ENCODE measurements around the gene ALAS2. TPM values are rescaled to one million over a fixed set of nuclear protein-coding genes. Genes with fewer than 3 reads are reported as not detected.
A peak's percentile ranks its signal among the peaks of the same experiment; 100 is the strongest.

Gene ALAS2
- total and polyA plus RNA-seq, 2 donors from 2014 or later, result 0.79 TPM; not detected in 1

DNA sequence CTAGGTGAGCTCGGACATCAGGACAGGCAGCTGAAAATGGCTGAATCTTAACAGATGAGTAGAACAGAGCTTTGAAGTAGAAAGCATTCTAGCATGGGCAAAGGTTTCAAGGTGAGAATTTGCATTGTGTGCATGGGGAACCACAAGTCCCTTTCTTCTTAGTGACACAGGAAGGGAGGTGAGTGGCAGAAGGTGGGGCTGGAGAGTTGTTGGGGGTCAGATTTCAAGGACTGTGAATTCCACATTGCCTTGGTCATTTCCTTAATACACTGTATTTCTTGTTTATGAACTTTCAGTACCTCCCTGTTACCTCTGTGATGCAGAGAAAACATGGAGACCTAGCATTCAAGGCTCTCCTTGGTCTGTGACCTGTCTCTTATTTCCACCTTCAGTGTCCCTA, 26.5 kb downstream of the ALAS2 start:
- intact Hi-C loops (cut with DNase I), result no loop called here
- FAIRE-seq (no peak), DNase-seq (no peak)
- peaks cover 0 to 2% (median 1%) of the 10 kb centered on the region in 3 donors for H3K4me1 ChIP-seq (ENCODE audit: control insufficient read depth in 2 of 3, insufficient read depth in 2 of 3, low read depth in 1 of 3, low read length in 3 of 3)
- peaks cover 0 to 1% (median 0%) of the 10 kb centered on the region in 3 donors for H3K9me3 ChIP-seq (ENCODE audit: control insufficient read depth in 2 of 3, insufficient read depth in 1 of 3, low read length in 3 of 3)
- no peaks in the 10 kb centered on the region for H3K27me3 ChIP-seq (ENCODE audit: control insufficient read depth, insufficient read depth, low read length)
- TF ChIP-seq, protein P1, sequence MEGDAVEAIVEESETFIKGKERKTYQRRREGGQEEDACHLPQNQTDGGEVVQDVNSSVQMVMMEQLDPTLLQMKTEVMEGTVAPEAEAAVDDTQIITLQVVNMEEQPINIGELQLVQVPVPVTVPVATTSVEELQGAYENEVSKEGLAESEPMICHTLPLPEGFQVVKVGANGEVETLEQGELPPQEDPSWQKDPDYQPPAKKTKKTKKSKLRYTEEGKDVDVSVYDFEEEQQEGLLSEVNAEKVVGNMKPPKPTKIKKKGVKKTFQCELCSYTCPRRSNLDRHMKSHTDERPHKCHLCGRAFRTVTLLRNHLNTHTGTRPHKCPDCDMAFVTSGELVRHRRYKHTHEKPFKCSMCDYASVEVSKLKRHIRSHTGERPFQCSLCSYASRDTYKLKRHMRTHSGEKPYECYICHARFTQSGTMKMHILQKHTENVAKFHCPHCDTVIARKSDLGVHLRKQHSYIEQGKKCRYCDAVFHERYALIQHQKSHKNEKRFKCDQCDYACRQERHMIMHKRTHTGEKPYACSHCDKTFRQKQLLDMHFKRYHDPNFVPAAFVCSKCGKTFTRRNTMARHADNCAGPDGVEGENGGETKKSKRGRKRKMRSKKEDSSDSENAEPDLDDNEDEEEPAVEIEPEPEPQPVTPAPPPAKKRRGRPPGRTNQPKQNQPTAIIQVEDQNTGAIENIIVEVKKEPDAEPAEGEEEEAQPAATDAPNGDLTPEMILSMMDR (IDR thresholded peaks at IDR 0.05; ENCODE audit: borderline replicate concordance, extremely low read depth, insufficient read depth), result no peak
- no peak overlapping the region for H3K9ac ChIP-seq (ENCODE audit: low read length in 3 of 3)
- H3K4me3 ChIP-seq (ENCODE audit: low read length in 3 of 3), result no peak overlapping the region
- no peak overlapping the region for H3K27ac ChIP-seq (ENCODE audit: low read depth in 2 of 2, low read length in 2 of 2)
- H3K36me3 ChIP-seq (ENCODE audit: control insufficient read depth in 2 of 3, insufficient read depth in 3 of 3, low read length in 3 of 3), result peaks cover 2 to 20% (median 6%) of the 10 kb centered on the region in 3 donors

DNA sequence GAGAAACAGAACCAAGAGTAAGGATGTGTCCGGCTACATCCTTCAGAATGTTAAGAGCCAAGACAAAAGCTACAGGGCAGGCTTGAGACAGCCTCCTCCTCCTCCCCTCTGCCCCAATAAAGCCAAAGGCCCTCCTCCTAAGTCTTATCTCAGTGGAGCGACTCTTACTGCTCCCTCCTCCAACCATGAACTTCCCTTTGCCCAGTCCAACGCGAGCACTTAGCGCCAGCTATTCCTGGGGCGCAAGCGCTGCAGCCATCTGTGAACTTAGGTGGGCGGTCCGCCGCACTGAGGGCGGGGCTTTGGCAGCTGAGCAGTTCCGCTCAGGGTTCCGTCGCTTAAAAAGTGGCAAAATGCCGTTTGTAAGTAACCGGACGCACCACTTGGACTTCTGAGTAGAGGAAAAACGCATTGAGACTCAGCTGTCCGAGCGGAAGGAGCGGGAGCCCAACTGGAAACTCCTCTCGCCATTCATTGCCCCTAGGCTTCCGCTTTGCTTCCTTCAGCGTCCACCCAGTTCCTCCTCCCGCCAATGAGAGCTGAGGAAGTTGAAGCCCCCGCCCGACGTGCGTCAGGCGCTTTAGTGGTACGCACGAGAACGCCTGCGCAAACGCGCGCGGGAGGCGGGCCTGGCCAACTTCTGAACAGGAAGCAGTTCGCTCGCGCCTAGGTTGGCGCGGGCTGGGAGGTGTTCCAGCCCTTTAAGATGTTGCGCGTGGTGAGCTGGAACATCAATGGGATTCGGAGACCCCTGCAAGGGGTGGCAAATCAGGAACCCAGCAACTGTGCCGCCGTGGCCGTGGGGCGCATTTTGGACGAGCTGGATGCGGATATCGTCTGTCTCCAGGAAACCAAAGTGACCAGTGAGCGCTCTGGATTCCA, 30.8 kb downstream of the ALAS2 start, which contains the start of gene APEX2:
Gene APEX2 (plus strand): TSS at position 647 of the 882 bp plus-strand sequence. CDS start 60 bp downstream, at position 707.
- TF ChIP-seq, protein P1 (IDR thresholded peaks at IDR 0.05; ENCODE audit: borderline replicate concordance, extremely low read depth, insufficient read depth), result no peak
- peak; percentile 88 to 97 (median 95) for DNase-seq
- peak within 1 kb of the TSS; percentile 77 to 85 (median 82) for H3K9ac ChIP-seq (ENCODE audit: low read length in 3 of 3)
- peak within 1 kb of the TSS; percentile 89 to 96 (median 93) for H3K4me3 ChIP-seq (ENCODE audit: low read length in 3 of 3)
- intact Hi-C loops (cut with DNase I), result no loop called here
- H3K36me3 ChIP-seq (ENCODE audit: control insufficient read depth in 2 of 3, insufficient read depth in 3 of 3, low read length in 3 of 3), result peaks cover 2 to 20% (median 6%) of the 10 kb centered on the region in 3 donors
- FAIRE-seq, result peak; percentile 96
- peaks cover 0 to 9% (median 0%) of the 10 kb centered on the region in 3 donors for H3K4me1 ChIP-seq (ENCODE audit: control insufficient read depth in 2 of 3, insufficient read depth in 2 of 3, low read depth in 1 of 3, low read length in 3 of 3)
- H3K27me3 ChIP-seq (ENCODE audit: control insufficient read depth, insufficient read depth, low read length), result no peaks in the 10 kb centered on the region
- H3K9me3 ChIP-seq (ENCODE audit: control insufficient read depth in 2 of 3, insufficient read depth in 1 of 3, low read length in 3 of 3), result peaks cover 0 to 1% (median 0%) of the 10 kb centered on the region in 3 donors
- peak within 1 kb of the TSS; percentile 92 to 97 for H3K27ac ChIP-seq (ENCODE audit: low read depth in 2 of 2, low read length in 2 of 2)

DNA sequence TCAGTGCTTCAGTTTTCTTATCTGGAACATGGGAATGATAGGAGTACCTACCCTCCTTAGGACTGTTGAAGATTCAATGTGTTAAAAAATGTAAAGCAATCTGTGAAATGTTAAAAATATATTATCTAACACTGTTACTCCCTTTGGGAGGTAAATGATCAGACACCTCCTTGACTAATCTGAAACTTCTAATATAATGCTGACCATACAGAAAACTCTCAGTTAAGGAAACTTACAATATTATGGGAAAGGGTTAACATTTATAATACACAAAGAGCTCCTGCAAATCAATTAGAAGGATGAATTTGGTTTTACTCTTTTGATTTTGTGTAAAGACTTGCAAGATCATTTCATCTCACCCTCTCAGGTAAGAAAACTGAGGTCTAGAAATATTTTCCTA, 35.2 kb downstream of the ALAS2 start:
- FAIRE-seq (no peak), DNase-seq (no peak)
- peak overlapping the region; percentile 7 to 22 for H3K27ac ChIP-seq (ENCODE audit: low read depth in 2 of 2, low read length in 2 of 2)
- no peaks in the 10 kb centered on the region for H3K9me3 ChIP-seq (ENCODE audit: control insufficient read depth in 2 of 3, insufficient read depth in 1 of 3, low read length in 3 of 3)
- H3K36me3 ChIP-seq (ENCODE audit: control insufficient read depth in 2 of 3, insufficient read depth in 3 of 3, low read length in 3 of 3), result no peaks in the 10 kb centered on the region
- H3K4me1 ChIP-seq (ENCODE audit: control insufficient read depth in 2 of 3, insufficient read depth in 2 of 3, low read depth in 1 of 3, low read length in 3 of 3), result peaks cover 0 to 14% (median 0%) of the 10 kb centered on the region in 3 donors
- H3K4me3 ChIP-seq (ENCODE audit: low read length in 3 of 3), result no peak overlapping the region
- TF ChIP-seq, protein P1 (IDR thresholded peaks at IDR 0.05; ENCODE audit: borderline replicate concordance, extremely low read depth, insufficient read depth), result no peak
- H3K27me3 ChIP-seq (ENCODE audit: control insufficient read depth, insufficient read depth, low read length), result no peaks in the 10 kb centered on the region
- H3K9ac ChIP-seq (ENCODE audit: low read length in 3 of 3), result no peak overlapping the region
- intact Hi-C loops (cut with DNase I), result no loop called here
